HEK293T (cell line): Measurements from ENCODE around the gene FKBP15.

Experiments
- ARNT ChIP-seq: fragments of 450-650 bp; IDR thresholded peaks from 2 replicates; pipeline ENCODE4 v1.6.1; 2017; ENCODE audit warnings: mild to moderate bottlenecking
- BHLHE40 ChIP-seq: fragments of 450-650 bp; IDR thresholded peaks from 2 replicates; pipeline ENCODE4 v1.6.1; 2016; ENCODE audit warnings: mild to moderate bottlenecking, moderate library complexity, borderline replicate concordance
- CTBP1 ChIP-seq: fragments of 450-650 bp; IDR thresholded peaks from 2 replicates; pipeline ENCODE4 v1.6.1; 2016; ENCODE audit warnings: borderline replicate concordance
- FOXA1 ChIP-seq: fragments of 450-650 bp; IDR thresholded peaks from 2 replicates; pipeline ENCODE4 v1.6.1; 2016; ENCODE audit warnings: mild to moderate bottlenecking
- FOXM1 ChIP-seq: fragments of 450-650 bp; IDR thresholded peaks from 2 replicates; pipeline ENCODE4 v1.6.1; 2017; ENCODE audit warnings: mild to moderate bottlenecking, borderline replicate concordance
- HDGF ChIP-seq: fragments of 450-650 bp; IDR thresholded peaks from 2 replicates; pipeline ENCODE4 v1.6.1; 2017; ENCODE audit warnings: antibody characterized with exemption, borderline replicate concordance
- L3MBTL2 ChIP-seq: fragments of 450-650 bp; conservative IDR thresholded peaks from 2 replicates; pipeline ENCODE4 v1.6.1; 2016; ENCODE audit warnings: mild to moderate bottlenecking
- LEF1 ChIP-seq: fragments of 450-650 bp; IDR thresholded peaks from 2 replicates; pipeline ENCODE4 v1.6.1; 2017; ENCODE audit warnings: mild to moderate bottlenecking, borderline replicate concordance
- PKNOX1 ChIP-seq: fragments of 450-650 bp; IDR thresholded peaks from 2 replicates; pipeline ENCODE4 v1.6.1; 2016
- SP1 ChIP-seq: fragments of 450-650 bp; IDR thresholded peaks from 2 replicates; pipeline ENCODE4 v1.6.1; 2017
- SUZ12 ChIP-seq: fragments of 450-650 bp; IDR thresholded peaks from 2 replicates; pipeline ENCODE4 v1.6.1; 2016; ENCODE audit warnings: mild to moderate bottlenecking
- ZNF384 ChIP-seq: fragments of 450-650 bp; IDR thresholded peaks from 2 replicates; pipeline ENCODE4 v1.6.1; 2016

- TF ChIP-seq FOXM1, result no peak
- no peak for TF ChIP-seq ARNT
- TF ChIP-seq SUZ12, result no peak
- TF ChIP-seq BHLHE40, result no peak
- no peak for TF ChIP-seq ZNF384
- no peak for TF ChIP-seq PKNOX1
- no peak for TF ChIP-seq FOXA1
- no peak for TF ChIP-seq L3MBTL2
- no peak for TF ChIP-seq SP1
- TF ChIP-seq LEF1, result no peak
- no peak for TF ChIP-seq HDGF
- no peak for TF ChIP-seq CTBP1
Measured at GRCh38 chr9:113154946-113155345, 66.1 kb downstream of the FKBP15 start.
